Thyroid gland (tissue), 4 donors: ENCODE data around the gene ANXA9. TPM values are rescaled to one million over a fixed set of nuclear protein-coding genes. Genes with fewer than 3 reads are reported as not detected.
A peak's percentile ranks its signal among the peaks of the same experiment; 100 is the strongest.

ENCODE experiments used
- DNase-seq, 2 donors: peaks; one replicate each; pipeline ENCODE4 v3.0.0-alpha.2; 2019
- H3K27ac ChIP-seq, 3 donors: fragments of 200-600 bp; sonication (generic); 1 replicate in 2 of 3; 2 replicates in 1 of 3; pipeline ENCODE4 v1.5.1; 2016 to 2019; ENCODE audit warnings: mild to moderate bottlenecking in 1 of 3, moderate library complexity in 1 of 3
- H3K27me3 ChIP-seq: fragments of 200-600 bp; sonication (generic); one replicate; pipeline ENCODE4 v1.5.1; 2019
- H3K36me3 ChIP-seq, 2 donors: fragments of 200-600 bp; sonication (generic); one replicate each; pipeline ENCODE4 v1.5.1; 2016 to 2019
- H3K4me1 ChIP-seq, 2 donors: fragments of 200-600 bp; sonication (generic); one replicate each; pipeline ENCODE4 v1.5.1; 2017 to 2019
- H3K4me3 ChIP-seq, 3 donors: fragments of 200-600 bp; sonication (generic); replicated peaks in 1 of 3; 1 replicate in 2 of 3; 2 replicates in 1 of 3; pipeline ENCODE4 v1.5.1; 2016; ENCODE audit warnings: mild to moderate bottlenecking in 1 of 3
- H3K9me3 ChIP-seq: fragments of 200-600 bp; sonication (generic); one replicate; pipeline ENCODE4 v1.5.1; 2017
- POLR2A ChIP-seq, 2 donors: fragments of 450-650 bp; IDR thresholded peaks; one replicate each; pipeline ENCODE4 v1.6.1; 2017; ENCODE audit warnings: antibody characterized with exemption in 2 of 2, mild to moderate bottlenecking in 2 of 2, moderate library complexity in 1 of 2
- WGBS, 2 donors: methylation state at CpG; one replicate each; pipeline ENCODE4 v1.1.5; 2017; 5-methylcytosine and 5-hydroxymethylcytosine counted together
- intact Hi-C: fragments of 100-400 bp; cut with DNase I; formaldehyde crosslinking; loops from one replicate; pipeline ENCODE4 v1.15.1; 2023
- total RNA-seq, 4 donors: library from RNA; depleted of rRNA; stranded (reverse); fragments of >200 nt; gene quantifications; one replicate each; pipeline ENCODE4 v1.2.3, GENCODE V29; 2016
- TF ChIP-seq, protein P1 (sequence below), 6 experiments: fragments of 200-600 bp in 3 of 6; fragments of 450-650 bp in 3 of 6; sonication (generic) in 3 of 6; IDR thresholded peaks; one replicate each; pipeline ENCODE4 v1.5.1; 2016 to 2019; ENCODE audit warnings: antibody characterized with exemption in 6 of 6, mild to moderate bottlenecking in 2 of 6, inconsistent platforms in 1 of 6, moderate library complexity in 1 of 6

Gene ANXA9
- total RNA-seq, 4 donors from 2014 or later: 5.8 to 14.9 (median 10.0) TPM

- 18 to 31% methylated on average over 2 of the region's 2 CpGs for whole genome bisulfite sequencing, 2 donors
- peaks cover 40 to 49% of the 10 kb centered on the region in 2 donors for H3K4me1 ChIP-seq
Observed at GRCh38 chr1:151002611-151003010, 20.5 kb downstream of the ANXA9 start.

GRCh38 chr1:151003180-151003579 is 21.1 kb downstream of the ANXA9 start:
- no peak for DNase-seq
- TF ChIP-seq, protein P1, sequence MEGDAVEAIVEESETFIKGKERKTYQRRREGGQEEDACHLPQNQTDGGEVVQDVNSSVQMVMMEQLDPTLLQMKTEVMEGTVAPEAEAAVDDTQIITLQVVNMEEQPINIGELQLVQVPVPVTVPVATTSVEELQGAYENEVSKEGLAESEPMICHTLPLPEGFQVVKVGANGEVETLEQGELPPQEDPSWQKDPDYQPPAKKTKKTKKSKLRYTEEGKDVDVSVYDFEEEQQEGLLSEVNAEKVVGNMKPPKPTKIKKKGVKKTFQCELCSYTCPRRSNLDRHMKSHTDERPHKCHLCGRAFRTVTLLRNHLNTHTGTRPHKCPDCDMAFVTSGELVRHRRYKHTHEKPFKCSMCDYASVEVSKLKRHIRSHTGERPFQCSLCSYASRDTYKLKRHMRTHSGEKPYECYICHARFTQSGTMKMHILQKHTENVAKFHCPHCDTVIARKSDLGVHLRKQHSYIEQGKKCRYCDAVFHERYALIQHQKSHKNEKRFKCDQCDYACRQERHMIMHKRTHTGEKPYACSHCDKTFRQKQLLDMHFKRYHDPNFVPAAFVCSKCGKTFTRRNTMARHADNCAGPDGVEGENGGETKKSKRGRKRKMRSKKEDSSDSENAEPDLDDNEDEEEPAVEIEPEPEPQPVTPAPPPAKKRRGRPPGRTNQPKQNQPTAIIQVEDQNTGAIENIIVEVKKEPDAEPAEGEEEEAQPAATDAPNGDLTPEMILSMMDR (IDR thresholded peaks at IDR 0.05): no peak
- TF ChIP-seq POLR2A (IDR thresholded peaks at IDR 0.05): no peak
- intact Hi-C loops: no loop called here
- Histone ChIP-seq H3K9me3 (no peaks in the 10 kb centered on the region), H3K27me3 (no peaks in the 10 kb centered on the region), H3K4me3 (peak overlapping the region in 2 of 3 donors; percentile 9 to 62), H3K36me3 (peaks cover 14 to 24% of the 10 kb centered on the region in 2 donors), H3K27ac (peak overlapping the region; percentile 71 to 98 (median 96)), H3K4me1 (peaks cover 40 to 54% of the 10 kb centered on the region in 2 donors)

More at GRCh38 chr1:151002611-151003010, 20.5 kb downstream of the ANXA9 start:
- H3K27me3 ChIP-seq: no peaks in the 10 kb centered on the region
- no peaks in the 10 kb centered on the region for H3K9me3 ChIP-seq
- peak; percentile 69 to 74 for DNase-seq
- H3K4me3 ChIP-seq: no peak overlapping the region
- TF ChIP-seq POLR2A (IDR thresholded peaks at IDR 0.05): peak in 1 of 2 donors; percentile 79
- TF ChIP-seq, protein P1 (IDR thresholded peaks at IDR 0.05): no peak
- intact Hi-C loops: no loop called here
- H3K27ac ChIP-seq: peak overlapping the region; percentile 71 to 98 (median 96)
- H3K36me3 ChIP-seq: peaks cover 20 to 29% of the 10 kb centered on the region in 2 donors

DNA sequence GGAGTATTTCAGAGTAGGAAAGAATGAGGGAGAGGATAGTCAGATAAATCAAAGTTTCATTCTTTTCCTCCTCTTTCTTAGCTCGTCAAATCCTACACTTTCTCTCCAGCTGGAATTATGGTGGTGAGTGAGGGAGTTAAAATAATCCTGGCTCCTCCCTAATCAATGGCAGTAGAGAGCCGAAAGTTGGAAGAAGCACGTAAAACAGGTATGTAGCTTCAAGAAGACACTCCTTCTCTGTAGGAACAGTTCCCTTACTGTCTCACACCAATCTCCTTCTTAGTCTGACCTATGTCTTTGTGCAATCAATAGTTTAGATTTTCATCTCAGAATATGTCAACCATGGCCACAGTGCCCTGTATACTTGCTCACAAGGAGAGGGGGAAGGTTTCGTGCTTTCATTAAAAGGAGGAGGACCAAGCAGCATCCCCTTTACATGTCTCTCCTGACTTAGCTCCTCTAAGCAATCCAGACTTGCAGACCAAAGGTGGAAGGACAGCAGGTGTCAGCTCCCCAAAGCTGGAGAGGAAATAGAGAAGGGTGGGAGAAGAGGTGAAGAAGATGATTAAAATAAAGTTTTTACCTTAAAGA is 23.7 kb downstream of the ANXA9 start:
- TF ChIP-seq, protein P1 (IDR thresholded peaks at IDR 0.05): no peak
- no peak for TF ChIP-seq POLR2A (IDR thresholded peaks at IDR 0.05)

GRCh38 chr1:151006327-151007052 is 24.4 kb downstream of the ANXA9 start, which contains the start of gene MINDY1:
Gene MINDY1 (minus strand): TSS chr1:151006902. CDS start chr1:151002617, 4,285 bp downstream.
- intact Hi-C loops: loop anchor here (5.0 kb wide), 1 partner anchor 51 kb away; the partner anchor contains the start of gene CDC42SE1
- Histone ChIP-seq H3K36me3 (no peaks in the 10 kb centered on the region), H3K4me3 (peak within 1 kb of the TSS; percentile 23 to 73 (median 54)), H3K9me3 (no peaks in the 10 kb centered on the region), H3K27me3 (no peaks in the 10 kb centered on the region), H3K27ac (peak within 1 kb of the TSS; percentile 71 to 98 (median 96)), H3K4me1 (peaks cover 61 to 67% of the 10 kb centered on the region in 2 donors)
- peak; percentile 83 to 84 for DNase-seq
- 0 to 2% methylated on average over 18 of the region's 18 CpGs for WGBS, 2 donors
- TF ChIP-seq, protein P1 (IDR thresholded peaks at IDR 0.05): peak; percentile 26 to 61 (median 40)
- TF ChIP-seq POLR2A (IDR thresholded peaks at IDR 0.05): peak; percentile 29 to 88

More for the DNA sequence above, 23.7 kb downstream of the ANXA9 start:
- Histone ChIP-seq H3K27me3 (no peaks in the 10 kb centered on the region), H3K9me3 (no peaks in the 10 kb centered on the region), H3K4me3 (peak overlapping the region; percentile 23 to 62 (median 54)), H3K27ac (peak overlapping the region; percentile 71 to 98 (median 96)), H3K36me3 (no peaks in the 10 kb centered on the region), H3K4me1 (peaks cover 56 to 67% of the 10 kb centered on the region in 2 donors)
- DNase-seq: no peak
- intact Hi-C loops: loop anchor here (5.0 kb wide), 1 partner anchor 51 kb away; the partner anchor contains the start of gene CDC42SE1
- WGBS, 2 donors: 4 to 6% methylated on average over 4 of the region's 4 CpGs
